A549 treated with AZD2906 at 1 μM for 4 hours (cell line): ENCODE results near the gene ROPN1B. TPM values are rescaled to one million over a fixed set of nuclear protein-coding genes. Genes with fewer than 3 reads are reported as not detected.

Experiments used
- total RNA-seq: library from RNA; stranded (reverse); fragments of 200-300 nt; extraction: Qiagen RNA extraction; gene quantifications from 5 replicates; pipeline ENCODE4 v1.2.3, GENCODE V29; 2022

The ROPN1B gene
- not detected in 5 replicates for total RNA-seq

GRCh38 chr3:125968701-125969592 is at the start of gene ROPN1B:
ROPN1B (plus strand) TSS chr3:125969178; CDS start chr3:125972055, 2,877 bp downstream.

Other genes with a start within 250 kb of the ROPN1B start
- 25.4 to 27.2 TPM (median 26.1 TPM) in 5 replicates for gene SLC41A3, start 114.9 kb downstream of the ROPN1B start, total RNA-seq
- gene ALDH1L1, start 211.4 kb downstream of the ROPN1B start, total RNA-seq, result 0.18 to 0.36 TPM (median 0.23 TPM) in 5 replicates